Keratinocyte (primary cell): ENCODE measurements around the gene HNRNPH3. TPM values are rescaled to one million over a fixed set of nuclear protein-coding genes. Genes with fewer than 3 reads are reported as not detected.
A peak's percentile ranks its signal among the peaks of the same experiment; 100 is the strongest.

Source experiments
- DNase-seq: peaks from one replicate; pipeline ENCODE4 v3.0.0-alpha.2; 2011; ENCODE audit warnings: low read depth, missing footprints, low spot score
- FAIRE-seq: peaks from 2 replicates; lab custom pipeline; 2011; peaks lifted over from hg19 to GRCh38; lab: Jason Lieb, UNC
- H2AFZ ChIP-seq: 2 replicates; pipeline ENCODE4 v1.6.0; 2012; ENCODE audit warnings: low read length, control low read depth, inconsistent platforms; ENCODE audit not compliant: control insufficient read depth
- H3K27ac ChIP-seq: 2 replicates; pipeline ENCODE4 v1.5.1; 2011; ENCODE audit warnings: low read length; ENCODE audit not compliant: control insufficient read depth, insufficient read depth
- H3K27me3 ChIP-seq: 3 replicates; pipeline ENCODE4 v1.6.0; 2011; ENCODE audit warnings: low read length; ENCODE audit not compliant: control insufficient read depth, insufficient read depth; ENCODE audit errors: extremely low read depth
- H3K36me3 ChIP-seq, 2 experiments: 2 replicates in 1 of 2; 3 replicates in 1 of 2; pipeline ENCODE4 v1.5.1; 2011; ENCODE audit warnings: low read length in 2 of 2, mild to moderate bottlenecking in 1 of 2; ENCODE audit not compliant: control insufficient read depth in 2 of 2, insufficient read depth in 2 of 2; ENCODE audit errors: extremely low read depth in 1 of 2
- H3K4me1 ChIP-seq: 3 replicates; pipeline ENCODE4 v1.5.1; 2011; ENCODE audit warnings: low read length; ENCODE audit not compliant: control insufficient read depth, insufficient read depth; ENCODE audit errors: extremely low read depth
- H3K4me2 ChIP-seq: 3 replicates; pipeline ENCODE4 v1.6.0; 2011; ENCODE audit warnings: low read depth, low read length; ENCODE audit not compliant: control insufficient read depth, insufficient read depth; ENCODE audit errors: extremely low read depth
- H3K4me3 ChIP-seq, 3 experiments: fragments of 200-600 bp in 1 of 3; sonication (generic) in 1 of 3; 2 replicates in 2 of 3; 3 replicates in 1 of 3; pipeline ENCODE4 v1.5.1; 2011 to 2016; ENCODE audit warnings: low read length in 3 of 3, mild to moderate bottlenecking in 3 of 3, control low read depth in 2 of 3, inconsistent platforms in 1 of 3, low read depth in 1 of 3, mixed read lengths in 1 of 3, mixed run types in 1 of 3, moderate library complexity in 1 of 3; ENCODE audit not compliant: control insufficient read depth in 2 of 3, insufficient read depth in 2 of 3; ENCODE audit errors: extremely low read depth in 1 of 3
- H3K79me2 ChIP-seq: 2 replicates; pipeline ENCODE4 v1.6.0; 2012; ENCODE audit warnings: low read length; ENCODE audit not compliant: control insufficient read depth, insufficient read depth
- H3K9ac ChIP-seq: 3 replicates; pipeline ENCODE4 v1.6.0; 2011; ENCODE audit warnings: low read length; ENCODE audit not compliant: control insufficient read depth, insufficient read depth; ENCODE audit errors: extremely low read depth
- H3K9me1 ChIP-seq: 3 replicates; pipeline ENCODE4 v1.6.0; 2011; ENCODE audit warnings: low read length; ENCODE audit not compliant: control insufficient read depth, insufficient read depth; ENCODE audit errors: extremely low read depth
- H3K9me3 ChIP-seq: 2 replicates; pipeline ENCODE4 v1.5.1; 2012; ENCODE audit warnings: low read depth, low read length; ENCODE audit not compliant: control insufficient read depth
- H4K20me1 ChIP-seq: 3 replicates; pipeline ENCODE4 v1.6.0; 2011; ENCODE audit warnings: low read length; ENCODE audit not compliant: control insufficient read depth, insufficient read depth; ENCODE audit errors: extremely low read depth
- CTCF ChIP-seq, 3 experiments: IDR thresholded peaks in 1 of 3; conservative IDR thresholded peaks in 1 of 3; optimal IDR thresholded peaks in 1 of 3; 2 replicates in 2 of 3; 3 replicates in 1 of 3; pipeline versions ENCODE3 to v1.5.1; 2011; ENCODE audit warnings: low read length in 3 of 3, mild to moderate bottlenecking in 3 of 3, moderate library complexity in 2 of 3, control low read depth in 1 of 3, inconsistent platforms in 1 of 3; ENCODE audit not compliant: insufficient read depth in 2 of 3; ENCODE audit errors: extremely low read depth in 1 of 3
- EZH2 ChIP-seq: IDR thresholded peaks from one replicate; pipeline ENCODE4 v1.6.1; 2012; ENCODE audit warnings: inconsistent platforms, mild to moderate bottlenecking, low read length, moderate library complexity
- dilution Hi-C: fragments of 300-500 bp; cut with MboI; formaldehyde crosslinking; loops from one replicate; pipeline ENCODE4 v1.7.0; 2020; ENCODE audit warnings: low sequenced_read_pairs; ENCODE audit not compliant: extremely low pct_ligation_motif_present
- polyA plus RNA-seq, 5 experiments: library from polyadenylated mRNA; depleted of rRNA in 3 of 5; stranded (reverse) in 3 of 5; stranded (forward) in 1 of 5; unstranded in 1 of 5; fragments of >200 nt; gene quantifications; 1 replicate in 1 of 5; 2 replicates in 3 of 5; 3 replicates in 1 of 5; pipeline versions ENCODE4 v1.2.1 to v1.2.3, GENCODE V29; 2011 to 2012; ENCODE audit warnings: missing spikeins in 2 of 5, low read depth in 1 of 5, low replicate concordance in 1 of 5

The HNRNPH3 gene
- polyA plus RNA-seq, 1 donor (not counting 4 experiments of a cell fraction or from before 2014, with no cell fraction given): 108 TPM

DNA sequence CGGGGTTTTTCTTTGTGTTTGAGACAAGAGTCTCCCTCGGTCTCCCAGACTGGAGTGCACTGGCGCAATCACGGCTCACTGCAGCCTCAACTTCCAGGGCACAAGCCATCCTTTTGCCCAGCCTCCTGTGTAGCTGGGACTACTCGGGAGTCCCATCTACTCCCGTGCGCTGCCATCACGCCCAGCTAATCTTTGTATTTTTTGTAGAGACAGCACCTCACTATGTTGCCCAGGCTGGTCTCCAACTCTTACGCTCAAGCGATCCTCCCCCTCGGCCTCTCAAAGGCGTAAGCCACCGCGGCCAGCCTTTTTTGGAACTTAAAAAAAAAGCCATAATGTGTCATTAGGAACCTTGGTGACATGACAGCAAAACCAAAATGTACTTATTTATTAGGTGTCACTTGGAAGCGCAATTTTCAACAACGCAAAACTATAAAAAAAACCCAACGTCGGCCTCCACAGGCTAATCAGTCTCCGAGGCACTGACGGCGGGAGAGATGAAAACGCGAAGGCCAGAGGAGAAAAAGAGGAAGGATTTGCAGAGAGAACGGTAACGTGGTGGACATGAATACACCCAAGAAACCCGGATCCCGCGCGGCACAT is 911 bp upstream of the HNRNPH3 start:
- FAIRE-seq: no peak
- dilution Hi-C loops: no loop called here
- peak overlapping the region; percentile 67 to 91 (median 86) for H3K4me3 ChIP-seq
- DNase-seq: no peak
- no peaks in the 10 kb centered on the region for H3K27me3 ChIP-seq
- peak overlapping the region; percentile 93 for H2AFZ ChIP-seq
- H3K9me3 ChIP-seq: no peaks in the 10 kb centered on the region
- H3K9ac ChIP-seq: peak overlapping the region; percentile 99
- H3K9me1 ChIP-seq: no peaks in the 10 kb centered on the region
- H3K79me2 ChIP-seq: peaks cover 41% of the 10 kb centered on the region
- H3K27ac ChIP-seq: peak overlapping the region; percentile 98
- peaks cover 0 to 2% of the 10 kb centered on the region in 2 experiments for H3K36me3 ChIP-seq
- no peak for TF ChIP-seq CTCF (optimal IDR thresholded peaks at IDR 0.05 in 1 of 3, IDR thresholded peaks at IDR 0.05 in 1 of 3, conservative IDR thresholded peaks at IDR 0.05 in 1 of 3; ENCODE audit: extremely low read depth in 1 of 3, insufficient read depth in 2 of 3, low read length in 3 of 3)
- TF ChIP-seq EZH2: no peak
- H3K4me1 ChIP-seq: peaks cover 41% of the 10 kb centered on the region
- H4K20me1 ChIP-seq: peaks cover 26% of the 10 kb centered on the region
- peak overlapping the region; percentile 99 for H3K4me2 ChIP-seq

- H2AFZ ChIP-seq: peak within 1 kb of the TSS; percentile 93
- dilution Hi-C loops: no loop called here
- peak within 1 kb of the TSS; percentile 99 for H3K9ac ChIP-seq
- H3K4me1 ChIP-seq: peaks cover 52% of the 10 kb centered on the region
- peaks cover 38% of the 10 kb centered on the region for H4K20me1 ChIP-seq
- TF ChIP-seq CTCF (optimal IDR thresholded peaks at IDR 0.05 in 1 of 3, IDR thresholded peaks at IDR 0.05 in 1 of 3, conservative IDR thresholded peaks at IDR 0.05 in 1 of 3; ENCODE audit: extremely low read depth in 1 of 3, insufficient read depth in 2 of 3, low read length in 3 of 3): peak; percentile 51 to 60 (median 53)
- no peak for TF ChIP-seq EZH2
- DNase-seq (no peak), FAIRE-seq (no peak)
- H3K9me1 ChIP-seq: peaks cover 4% of the 10 kb centered on the region
- H3K4me2 ChIP-seq: peak within 1 kb of the TSS; percentile 99
- H3K4me3 ChIP-seq: peak within 1 kb of the TSS; percentile 67 to 91 (median 86)
- H3K36me3 ChIP-seq: peaks cover 0 to 17% of the 10 kb centered on the region in 2 experiments
- H3K79me2 ChIP-seq: peaks cover 56% of the 10 kb centered on the region
- H3K27me3 ChIP-seq: no peaks in the 10 kb centered on the region
- peak within 1 kb of the TSS; percentile 98 for H3K27ac ChIP-seq
- H3K9me3 ChIP-seq: no peaks in the 10 kb centered on the region
These were observed 594 bp downstream of the HNRNPH3 start, which contains the start of gene PBLD for GRCh38 chr10:68332259-68333057. Gene PBLD, minus strand, starts transcription at chr10:68332928. Its CDS starts 26,084 bp downstream, at chr10:68306844.
